PC-3 (cell line): ENCODE results near the gene HNRNPA3. TPM values are rescaled to one million over a fixed set of nuclear protein-coding genes. Genes with fewer than 3 reads are reported as not detected.
A peak's percentile ranks its signal among the peaks of the same experiment; 100 is the strongest.

Experiments
- ATAC-seq: fragments of 200-7000 bp; cut with Tn5 transposase; 2 replicates; pipeline ENCODE4 v1.9.1; 2020; ENCODE audit warnings: mild to moderate bottlenecking, moderate library complexity
- BruUV-seq: library from RNA; stranded (reverse); fragments of 400-500 nt; replicated peaks from 2 replicates; lab custom pipeline; 2021; lab: Mats Ljungman, UMichigan
- CTCF ChIA-PET: fragments of 300-600 bp; sonication (Branson Sonifier 250); formaldehyde crosslinking; loops from one replicate; lab custom pipeline; 2022; ENCODE audit warnings: antibody characterized with exemption; lab: Charles Lee
- POLR2A ChIA-PET: fragments of 300-600 bp; sonication (Branson Sonifier 250); formaldehyde crosslinking; loops from one replicate; lab custom pipeline; 2022; ENCODE audit warnings: antibody characterized with exemption; ENCODE audit not compliant: unreplicated experiment; lab: Charles Lee
- DNase-seq: peaks from one replicate; pipeline ENCODE4 v3.0.0-alpha.2; 2015
- H2AFZ ChIP-seq: fragments of 300-600 bp; sonication (generic); 2 replicates; pipeline ENCODE4 v1.6.0; 2016; ENCODE audit warnings: antibody characterized with exemption, low read length
- H3F3A ChIP-seq: fragments of 300-600 bp; sonication (generic); one replicate; pipeline ENCODE4 v1.6.0; 2017; ENCODE audit warnings: antibody characterized with exemption, low read length, control low read depth, mild to moderate bottlenecking; ENCODE audit not compliant: unreplicated experiment
- H3K27ac ChIP-seq: fragments of 300-600 bp; sonication (generic); 2 replicates; pipeline ENCODE4 v1.5.1; 2016; ENCODE audit warnings: mild to moderate bottlenecking, low read length
- H3K27me3 ChIP-seq: fragments of 300-600 bp; sonication (generic); 2 replicates; pipeline ENCODE4 v1.6.1; 2016; ENCODE audit warnings: low read length, mixed read lengths
- H3K36me3 ChIP-seq: fragments of 300-600 bp; sonication (generic); 2 replicates; pipeline ENCODE4 v1.6.1; 2016; ENCODE audit warnings: low read depth, mixed run types, low read length, mixed read lengths
- H3K4me1 ChIP-seq: fragments of 300-600 bp; sonication (generic); 2 replicates; pipeline ENCODE4 v1.5.1; 2016; ENCODE audit warnings: low read length; ENCODE audit not compliant: insufficient read depth
- H3K4me2 ChIP-seq: fragments of 300-600 bp; sonication (generic); 2 replicates; pipeline ENCODE4 v1.6.0; 2016; ENCODE audit warnings: low read length
- H3K4me3 ChIP-seq: fragments of 300-600 bp; sonication (generic); 2 replicates; pipeline ENCODE4 v1.5.1; 2016; ENCODE audit warnings: mild to moderate bottlenecking, low read length, mixed read lengths
- H3K79me2 ChIP-seq: fragments of 300-600 bp; sonication (generic); 2 replicates; pipeline ENCODE4 v1.6.1; 2017; ENCODE audit warnings: low read length, mixed read lengths
- H3K9ac ChIP-seq: fragments of 300-600 bp; sonication (generic); 2 replicates; pipeline ENCODE4 v1.6.0; 2016; ENCODE audit warnings: mild to moderate bottlenecking, low read length
- H3K9me2 ChIP-seq: fragments of 300-600 bp; sonication (generic); replicated peaks from 2 replicates; pipeline ENCODE4 v1.6.1; 2016; ENCODE audit warnings: mixed run types, low read length, mixed read lengths
- H3K9me3 ChIP-seq: fragments of 300-600 bp; sonication (generic); 2 replicates; pipeline ENCODE4 v1.6.1; 2016; ENCODE audit warnings: low read length, mixed read lengths
- H4K20me1 ChIP-seq: fragments of 300-600 bp; sonication (generic); 2 replicates; pipeline ENCODE4 v1.6.1; 2016; ENCODE audit warnings: low read length, mixed read lengths
- CTCF ChIP-seq: fragments of 300-600 bp; sonication (generic); conservative IDR thresholded peaks from 2 replicates; pipeline ENCODE4 v1.5.1; 2017; ENCODE audit warnings: antibody characterized with exemption, low read depth, mild to moderate bottlenecking, low read length
- EZH2 ChIP-seq: fragments of 300-600 bp; sonication (generic); IDR thresholded peaks from one replicate; pipeline ENCODE4 v1.6.1; 2017; ENCODE audit warnings: antibody characterized with exemption, mild to moderate bottlenecking, low read length; ENCODE audit not compliant: unreplicated experiment
- EZH2phosphoT487 ChIP-seq: fragments of 300-600 bp; sonication (generic); IDR thresholded peaks from 2 replicates; pipeline ENCODE4 v1.6.1; 2018; ENCODE audit warnings: mild to moderate bottlenecking, antibody characterized with exemption, low read length, borderline replicate concordance
- intact Hi-C: fragments of 100-400 bp; cut with micrococcal nuclease; formaldehyde crosslinking; loops from 2 replicates; pipeline ENCODE4 v1.9.0; 2023
- total RNA-seq: library from RNA; depleted of rRNA; stranded (reverse); fragments of >200 nt; gene quantifications from 2 replicates; pipeline ENCODE4 v1.2.3, GENCODE V29; 2014

Gene HNRNPA3
- total RNA-seq, 1 experiment from 2014 or later, result 50.3 TPM

GRCh38 chr2:177260379-177260778 lies 47.8 kb downstream of the HNRNPA3 start:
- TF ChIP-seq EZH2phosphoT487, result no peak
- no peak for TF ChIP-seq CTCF
- TF ChIP-seq EZH2, result no peak
- H3K4me1 ChIP-seq, result peaks cover 15% of the 10 kb centered on the region
- no peaks in the 10 kb centered on the region for H3K9me3 ChIP-seq
- peaks cover 72% of the 10 kb centered on the region for H4K20me1 ChIP-seq
- no peak overlapping the region for H2AFZ ChIP-seq
- no peaks in the 10 kb centered on the region for H3K36me3 ChIP-seq
- POLR2A ChIA-PET, result no interaction called here
- no peaks in the 10 kb centered on the region for H3K27me3 ChIP-seq
- peak overlapping the region; percentile 11; the same call in 1 of the 2 replicates for H3K4me2 ChIP-seq
- H3K79me2 ChIP-seq, result peaks cover 95% of the 10 kb centered on the region
- DNase-seq (no peak), ATAC-seq (no peak)
- no peak overlapping the region for H3K27ac ChIP-seq
- CTCF ChIA-PET, result no interaction called here
- intact Hi-C loops, result loop anchor here (5.0 kb wide), 1 partner anchor 33 kb away; no protein-coding TSS in a partner anchor
- H3F3A ChIP-seq, result no peaks in the 10 kb centered on the region
- no TSS peak for BruUV-seq
- H3K9ac ChIP-seq, result no peak overlapping the region
- H3K9me2 ChIP-seq, result no peaks in the 10 kb centered on the region
- H3K4me3 ChIP-seq, result no peak overlapping the region; the same call in 1 of the 2 replicates

GRCh38 chr2:177261116-177262060 lies 48.8 kb downstream of the HNRNPA3 start:
- no peak overlapping the region for H2AFZ ChIP-seq
- H3K4me3 ChIP-seq, result peak overlapping the region; percentile 81
- H3K27me3 ChIP-seq, result no peaks in the 10 kb centered on the region
- H3K36me3 ChIP-seq, result no peaks in the 10 kb centered on the region
- H3K79me2 ChIP-seq, result peaks cover 85% of the 10 kb centered on the region
- no peak for ATAC-seq
- peaks cover 25% of the 10 kb centered on the region for H3K4me1 ChIP-seq
- no peaks in the 10 kb centered on the region for H3K9me2 ChIP-seq
- TF ChIP-seq EZH2phosphoT487, result no peak
- TF ChIP-seq CTCF, result no peak
- TF ChIP-seq EZH2, result no peak
- intact Hi-C loops, result loop anchor here (1.0 to 5.0 kb wide), 4 partner anchors 8 to 131 kb away; partner anchors contain the start of genes AGPS and HNRNPA3
- no peak for DNase-seq
- H3K4me2 ChIP-seq, result peak overlapping the region; percentile 87
- no peaks in the 10 kb centered on the region for H3F3A ChIP-seq
- peak overlapping the region; percentile 99; the same call in 1 of the 2 replicates for H3K9ac ChIP-seq
- no peaks in the 10 kb centered on the region for H3K9me3 ChIP-seq
- CTCF ChIA-PET, result no interaction called here
- POLR2A ChIA-PET, result no interaction called here
- H3K27ac ChIP-seq, result no peak overlapping the region
- BruUV-seq, result no TSS peak
- peaks cover 62% of the 10 kb centered on the region for H4K20me1 ChIP-seq
